Measurements from ENCODE around the gene LIPM.

LIPM gene

DNA sequence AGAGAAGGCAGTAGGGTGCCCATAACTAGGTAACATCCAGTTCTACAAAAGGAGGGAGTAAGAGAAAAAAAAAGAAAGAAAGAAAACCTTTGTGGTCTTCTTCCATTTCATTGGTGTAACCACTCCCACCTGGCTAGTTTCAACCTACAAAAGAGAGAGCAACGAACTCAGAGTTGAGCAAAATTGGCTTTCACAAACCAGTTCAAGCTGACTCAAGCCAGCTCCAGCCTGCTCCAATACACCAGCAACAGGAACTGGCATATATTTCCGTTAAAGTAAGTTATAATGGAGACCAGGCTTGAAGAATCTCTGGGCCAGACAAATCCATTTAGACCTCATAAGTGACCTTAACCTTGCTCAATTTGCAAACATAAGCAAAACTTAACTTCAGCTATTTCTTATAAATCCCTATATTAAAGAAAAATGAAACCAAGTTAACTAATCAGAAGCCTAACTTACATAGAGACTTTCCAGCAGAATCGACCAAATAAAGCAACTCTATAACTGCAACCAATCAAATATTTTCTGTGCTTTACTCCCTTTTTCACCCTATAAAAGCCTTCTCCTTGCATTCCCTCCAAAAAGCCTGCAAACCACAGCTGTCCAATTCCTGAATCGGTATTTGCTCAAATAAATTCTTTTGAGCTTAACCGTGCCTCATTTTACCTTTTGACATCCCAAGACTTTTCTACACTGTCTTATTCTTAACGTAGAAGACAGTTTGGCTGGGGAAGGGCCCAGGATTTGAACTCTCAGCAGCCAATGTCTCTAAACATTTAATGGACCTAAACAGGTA is 39.0 kb downstream of the LIPM start:
- no peak for DNase-seq

- no peak for DNase-seq
Measured at GRCh38 chr10:88843171-88843570, 40.6 kb downstream of the LIPM start.

DNA sequence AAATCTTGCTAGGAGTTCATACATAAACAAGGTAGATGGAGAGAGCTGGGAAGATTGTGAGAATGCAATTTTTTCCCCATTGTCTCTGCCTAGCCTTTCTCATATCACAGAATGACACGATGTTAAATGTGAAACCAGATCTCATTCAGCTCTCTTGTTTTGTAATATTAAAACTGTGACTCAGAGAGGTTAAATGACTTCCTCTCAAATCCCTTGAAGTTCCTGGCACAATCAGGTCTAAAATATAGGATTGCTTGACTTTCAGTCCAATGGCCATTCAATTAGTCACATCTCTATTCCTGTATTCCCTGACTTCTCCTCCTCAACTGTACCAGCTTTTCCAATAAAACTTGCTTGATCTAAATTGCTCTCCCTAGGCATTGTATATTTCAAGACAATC is 46.0 kb downstream of the LIPM start:
- no peak for DNase-seq

GRCh38 chr10:88849234-88849633 is 46.7 kb downstream of the LIPM start:
- no peak for DNase-seq

GRCh38 chr10:88850712-88851111 is 48.2 kb downstream of the LIPM start:
- DNase-seq: no peak

DNA sequence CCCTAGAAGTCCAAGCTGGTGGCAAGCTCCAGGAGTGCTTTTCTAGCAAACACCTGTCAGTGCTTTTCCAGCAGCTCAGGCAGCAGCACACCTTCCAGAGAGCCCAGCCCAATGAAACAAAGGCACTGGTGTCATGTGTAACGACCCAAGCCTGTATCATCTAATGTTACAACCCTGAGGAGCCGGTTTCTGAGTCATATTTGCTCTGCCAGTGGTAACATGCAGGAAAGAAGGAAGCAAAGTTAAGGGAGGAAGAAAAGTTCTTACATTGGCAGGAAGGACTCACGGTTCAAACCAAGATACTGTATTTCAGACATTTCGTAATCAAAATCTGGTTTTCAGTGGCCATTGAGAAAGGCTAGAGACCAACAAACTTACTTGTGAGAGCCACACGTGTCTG is 49.2 kb downstream of the LIPM start, which contains the start of gene ANKRD22:
Gene ANKRD22, minus strand, starts transcription at position 139 of the 400 bp plus-strand sequence. CDS start 237 bp downstream, outside the sequence.
- DNase-seq: no peak

GRCh38 chr10:88852327-88852726 is 49.8 kb downstream of the LIPM start:
- no peak for DNase-seq

- no peak for DNase-seq
Measured at GRCh38 chr10:88853155-88853881, 50.8 kb downstream of the LIPM start.

DNA sequence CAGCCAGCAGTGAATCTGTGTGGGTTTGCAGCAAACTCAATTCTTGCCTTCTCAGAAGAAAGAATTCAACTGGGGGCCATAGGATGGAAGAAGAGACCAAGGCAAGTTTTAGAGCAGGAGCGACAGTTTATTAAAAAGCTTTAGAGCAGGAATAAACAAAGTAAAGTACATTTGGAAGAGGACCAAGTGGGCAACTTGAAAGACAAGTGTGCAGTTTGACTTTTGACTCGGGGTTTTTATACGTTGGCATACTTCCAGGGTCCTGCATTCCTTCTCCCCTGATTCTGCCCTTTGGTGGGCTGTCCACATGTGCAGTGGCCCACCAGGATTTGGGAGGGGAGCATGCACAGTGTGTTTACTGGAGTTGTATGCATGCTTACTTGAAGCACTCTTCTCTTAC is 52.2 kb downstream of the LIPM start:
- DNase-seq: no peak

DNA sequence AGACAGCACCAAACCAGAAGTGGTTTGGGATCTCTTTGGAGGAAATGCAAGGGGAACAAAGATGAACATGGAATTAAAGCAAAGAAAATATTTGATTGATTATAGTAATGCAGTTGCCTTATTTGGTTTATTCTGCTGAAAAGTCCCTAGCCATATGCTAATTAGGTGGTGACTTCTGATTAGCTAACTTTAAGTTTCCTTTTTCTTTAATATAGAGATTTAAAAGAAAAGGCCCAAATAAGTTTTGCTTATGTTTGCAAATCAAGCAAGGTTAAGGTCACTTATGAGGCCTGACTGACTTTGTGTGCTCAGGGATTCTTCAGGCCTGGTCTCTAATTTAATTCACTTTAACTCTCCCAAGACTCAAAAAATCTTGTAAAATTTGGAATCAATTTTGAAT is 55.3 kb downstream of the LIPM start:
- DNase-seq: no peak

- DNase-seq: no peak
Measured at GRCh38 chr10:88858491-88858890, 56.0 kb downstream of the LIPM start.

DNA sequence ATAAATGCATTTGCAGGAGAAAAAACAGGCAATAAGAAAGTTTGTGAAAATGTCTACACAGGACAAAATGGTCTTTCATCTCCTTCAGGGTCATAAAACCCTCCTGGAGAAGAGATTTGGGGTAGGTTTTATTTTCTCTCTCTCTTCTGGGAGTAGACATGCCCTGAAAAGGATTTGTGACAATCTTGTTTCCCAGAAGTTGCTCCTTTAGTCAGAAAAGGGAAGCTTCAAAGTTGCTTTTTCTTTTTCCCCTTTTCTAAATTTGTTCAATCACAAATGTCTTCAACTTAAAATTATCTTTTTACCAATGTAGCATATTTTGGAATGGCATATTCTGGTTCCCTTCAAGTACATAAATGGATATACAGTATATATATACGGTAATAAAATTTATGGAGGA is 58.5 kb downstream of the LIPM start:
- DNase-seq: no peak

DNA sequence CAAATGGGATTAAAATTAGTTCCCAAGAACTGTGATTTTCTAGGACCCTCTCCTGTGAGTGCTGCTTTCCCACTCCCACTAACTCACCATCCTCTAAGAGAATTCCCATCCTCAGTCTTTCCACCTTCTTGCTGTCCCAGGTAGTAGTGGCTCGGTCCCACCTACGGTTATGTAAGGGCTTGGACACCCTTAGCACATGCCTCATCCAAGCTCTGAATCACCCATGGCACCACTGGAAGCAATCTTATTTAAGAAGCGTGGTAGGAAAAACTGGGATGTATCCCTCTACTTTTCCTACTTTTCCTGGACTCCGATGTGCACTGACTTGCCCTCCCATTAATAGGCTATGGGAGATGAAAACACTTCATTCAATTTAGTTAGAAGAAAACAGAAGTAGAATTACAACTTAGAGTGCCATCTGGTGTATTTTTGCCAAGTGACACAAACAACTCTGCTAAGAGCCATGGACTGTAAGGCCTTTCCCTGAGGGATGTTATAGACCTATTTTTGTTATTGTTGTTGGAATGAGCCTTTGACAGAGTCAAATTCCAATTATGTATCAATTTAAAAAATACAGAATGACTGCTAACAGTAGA is 62.8 kb downstream of the LIPM start:
- DNase-seq: no peak

GRCh38 chr10:88866454-88866853 is 63.9 kb downstream of the LIPM start:
- no peak for DNase-seq

DNA sequence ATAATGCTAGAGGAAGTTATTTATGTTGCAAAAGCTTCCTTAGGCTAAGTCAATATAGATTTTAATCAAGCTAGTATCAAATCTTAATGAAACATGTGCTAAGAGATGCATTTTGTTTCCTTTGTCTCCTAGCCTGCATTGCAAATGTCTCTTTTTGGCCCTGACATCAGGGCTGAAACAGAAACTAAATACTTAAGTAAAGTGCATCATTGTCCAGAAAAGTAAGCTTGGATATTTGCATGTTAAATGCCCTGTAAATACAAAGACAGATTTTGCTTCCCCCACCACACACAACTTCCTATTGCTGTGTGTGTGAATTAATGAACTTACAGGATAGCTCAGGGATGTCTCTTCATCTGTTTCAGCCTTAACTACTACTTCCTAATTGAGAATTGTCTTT is 67.6 kb downstream of the LIPM start:
- no peak for DNase-seq
